ENCODE results near the gene MATR3.

Gene MATR3

GRCh38 chr5:139272471-139273321 is 20.8 kb upstream of the MATR3 start:
- no peak for DNase-seq

- DNase-seq: no peak
Measured at GRCh38 chr5:139273322-139273571, 20.3 kb upstream of the MATR3 start.

GRCh38 chr5:139273572-139274289 is 19.8 kb upstream of the MATR3 start:
- no peak for DNase-seq

- no peak for DNase-seq
Measured at GRCh38 chr5:139275536-139275935, 18.0 kb upstream of the MATR3 start.

GRCh38 chr5:139275956-139276355 is 17.6 kb upstream of the MATR3 start:
- DNase-seq: no peak

GRCh38 chr5:139276426-139276825 is 17.1 kb upstream of the MATR3 start:
- DNase-seq: no peak

GRCh38 chr5:139277171-139277570 is 16.4 kb upstream of the MATR3 start:
- no peak for DNase-seq

GRCh38 chr5:139278540-139279274 is 14.8 kb upstream of the MATR3 start:
- no peak for DNase-seq

- DNase-seq: no peak
Measured at GRCh38 chr5:139282197-139282557, 11.4 kb upstream of the MATR3 start.

GRCh38 chr5:139283252-139284166 is 10.0 kb upstream of the MATR3 start:
- no peak for DNase-seq

- DNase-seq: no peak
Measured at GRCh38 chr5:139284295-139284694, 9.2 kb upstream of the MATR3 start.

- no peak for DNase-seq
Measured at GRCh38 chr5:139285651-139286392, 7.7 kb upstream of the MATR3 start.

GRCh38 chr5:139287890-139288635 is 5.5 kb upstream of the MATR3 start:
- no peak for DNase-seq

- no peak for DNase-seq
Measured at GRCh38 chr5:139291051-139291450, 2.5 kb upstream of the MATR3 start.

GRCh38 chr5:139293202-139293506 is 386 bp upstream of the MATR3 start:
- DNase-seq: no peak

GRCh38 chr5:139294374-139295165 is 1.0 kb downstream of the MATR3 start:
- DNase-seq: no peak

GRCh38 chr5:139295346-139296057 is 2.0 kb downstream of the MATR3 start:
- no peak for DNase-seq

- DNase-seq: no peak
Measured at GRCh38 chr5:139296198-139296597, 2.7 kb downstream of the MATR3 start.

GRCh38 chr5:139296862-139297326 is 3.4 kb downstream of the MATR3 start:
- DNase-seq: no peak

Data from NCI-H2081 treated with DMSO at 0.1 percent for 48 hours (cell line).